Measurements from ENCODE around the gene CD80.
A peak's percentile ranks its signal among the peaks of the same experiment; 100 is the strongest.

Gene CD80

DNA sequence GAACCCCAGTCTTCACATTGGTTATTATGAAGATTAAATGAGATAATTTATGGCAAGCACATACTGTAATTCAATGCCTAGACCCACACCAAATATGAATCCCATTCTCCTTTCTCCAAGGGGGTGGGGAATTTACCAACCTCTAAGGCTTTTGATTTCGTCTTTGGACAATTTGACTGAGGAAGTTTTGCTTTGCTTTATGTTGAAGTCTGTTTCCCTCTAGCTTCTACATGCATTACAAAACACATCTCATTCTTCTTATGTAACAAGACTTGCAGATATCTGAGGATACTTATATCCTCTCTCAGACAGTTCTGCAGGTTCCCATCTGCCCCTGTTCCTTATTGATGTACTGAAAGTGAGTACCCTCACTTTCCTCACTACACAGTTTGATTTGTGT is 12.2 kb downstream of the CD80 start:
- no peak for DNase-seq

DNA sequence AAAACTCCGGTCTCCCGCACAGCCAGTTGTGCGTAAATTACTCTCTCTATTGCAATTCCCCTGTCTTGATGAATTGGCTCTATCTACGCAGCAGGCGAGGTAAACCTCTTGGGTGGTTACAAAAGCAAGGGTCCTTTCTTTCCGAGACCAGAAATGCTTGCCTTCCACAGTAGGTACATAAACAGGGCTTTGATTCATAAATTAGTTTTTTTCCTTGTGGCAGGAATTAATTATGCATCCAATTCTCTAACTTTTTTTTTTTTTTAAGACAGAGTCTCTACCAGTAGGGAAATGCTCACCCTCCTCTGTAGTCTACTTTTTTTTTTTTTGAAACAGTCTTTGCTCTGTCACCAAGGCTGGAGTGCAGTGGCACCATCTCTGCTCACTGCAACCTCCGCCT is 16.3 kb downstream of the CD80 start:
- no peak for DNase-seq

DNA sequence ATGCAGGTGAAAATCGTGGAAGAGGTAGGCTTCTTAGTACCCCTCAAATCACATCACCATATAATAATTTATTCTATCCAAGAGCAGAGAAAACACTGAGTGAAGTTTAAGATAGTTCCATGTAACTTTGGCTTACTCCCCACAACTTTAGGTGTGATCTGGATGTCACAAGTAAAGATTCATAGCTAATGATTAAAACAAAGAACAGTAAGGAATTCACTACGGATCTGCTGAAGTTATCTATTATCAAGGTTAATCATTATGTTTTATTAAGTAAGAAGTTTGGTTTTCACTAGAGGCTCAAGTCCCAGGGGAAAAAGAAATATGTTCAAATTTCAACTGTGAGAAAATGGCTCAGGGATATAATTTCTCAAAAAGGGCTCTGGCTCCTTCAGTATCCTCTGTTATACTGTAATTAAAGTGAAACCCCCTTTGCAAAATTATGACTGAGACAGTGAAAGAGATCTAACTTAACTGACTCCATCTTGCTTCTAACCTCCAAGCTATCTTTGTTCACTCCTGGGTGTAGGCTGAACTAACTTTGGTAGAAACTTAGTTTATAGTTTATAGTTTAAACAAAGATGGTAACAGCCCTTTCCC is 17.1 kb downstream of the CD80 start:
- DNase-seq = no peak

DNA sequence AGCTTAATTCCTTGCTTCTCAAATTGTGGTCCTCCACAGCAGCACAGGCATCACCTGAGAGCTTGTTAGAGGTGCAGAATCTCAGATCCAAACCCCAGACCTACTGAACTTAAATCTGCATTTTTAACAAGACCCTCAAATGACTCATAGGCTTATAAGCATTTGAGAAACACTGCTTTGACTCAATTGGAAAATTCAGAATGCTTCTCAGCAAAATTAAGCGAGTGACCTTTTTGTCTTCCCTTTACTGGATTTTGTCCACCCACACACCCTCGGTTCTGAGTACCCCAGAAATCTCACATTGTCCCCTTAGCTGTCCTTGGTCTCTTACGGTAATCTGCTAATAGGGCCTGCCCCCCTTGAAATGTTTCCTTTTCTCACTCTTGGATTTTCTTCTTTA is 17.9 kb downstream of the CD80 start:
- no peak for DNase-seq

DNA sequence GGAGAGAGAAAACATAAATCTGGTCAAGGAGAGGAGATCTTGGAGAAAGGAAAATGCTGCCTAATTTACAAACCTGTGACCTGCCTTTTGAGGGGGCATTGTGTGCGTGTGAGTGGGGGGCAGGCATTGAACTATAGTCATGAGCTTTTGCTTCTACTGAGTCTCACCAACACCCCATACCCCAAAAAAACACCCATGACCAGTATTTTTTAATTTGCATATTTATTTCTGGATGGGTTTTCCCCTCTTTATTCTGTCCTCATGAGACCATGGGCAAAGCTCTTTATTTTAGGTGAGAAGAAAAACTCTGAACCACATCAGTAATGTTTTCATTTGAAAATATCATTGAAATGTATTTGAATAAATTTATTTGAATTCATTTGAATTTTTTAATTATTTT is 20.6 kb downstream of the CD80 start:
- DNase-seq = no peak

DNA sequence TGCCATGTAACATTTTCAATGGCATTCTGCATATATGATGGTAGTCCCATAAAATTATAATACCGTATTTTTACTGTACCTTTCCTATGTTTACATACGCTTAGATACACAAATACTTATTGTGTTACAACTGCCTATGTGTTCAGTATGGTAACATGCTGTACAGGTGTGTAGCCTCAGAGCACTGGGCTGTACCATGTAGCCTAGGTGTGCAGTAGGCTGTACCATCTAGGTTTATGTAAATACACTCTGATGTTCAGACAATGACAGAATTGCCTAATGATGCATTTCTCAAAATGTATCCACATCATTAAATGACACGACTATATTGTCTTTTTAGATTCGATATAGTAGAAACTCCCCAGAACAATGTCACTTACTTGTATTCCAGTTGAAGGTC is 22.7 kb downstream of the CD80 start:
- DNase-seq = no peak

DNA sequence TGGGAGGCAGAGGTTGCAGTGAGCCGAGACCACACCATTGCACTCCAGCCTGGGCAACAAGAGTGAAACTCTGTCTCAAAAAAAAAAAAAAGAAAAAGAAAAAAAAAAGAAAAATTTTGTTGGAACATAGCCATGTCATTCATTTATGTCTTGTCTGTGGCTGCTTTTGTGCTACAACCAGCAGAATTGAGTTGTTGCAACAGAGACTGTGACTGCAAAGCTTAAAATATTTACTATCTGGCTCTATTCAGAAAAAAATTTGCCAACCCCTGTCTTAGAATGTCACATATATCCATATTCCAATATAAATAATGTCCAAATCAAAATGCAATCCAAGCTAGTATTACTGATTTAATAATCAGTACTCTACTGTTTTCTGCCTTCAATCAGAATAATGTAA is 25.1 kb downstream of the CD80 start:
- no peak for DNase-seq

DNA sequence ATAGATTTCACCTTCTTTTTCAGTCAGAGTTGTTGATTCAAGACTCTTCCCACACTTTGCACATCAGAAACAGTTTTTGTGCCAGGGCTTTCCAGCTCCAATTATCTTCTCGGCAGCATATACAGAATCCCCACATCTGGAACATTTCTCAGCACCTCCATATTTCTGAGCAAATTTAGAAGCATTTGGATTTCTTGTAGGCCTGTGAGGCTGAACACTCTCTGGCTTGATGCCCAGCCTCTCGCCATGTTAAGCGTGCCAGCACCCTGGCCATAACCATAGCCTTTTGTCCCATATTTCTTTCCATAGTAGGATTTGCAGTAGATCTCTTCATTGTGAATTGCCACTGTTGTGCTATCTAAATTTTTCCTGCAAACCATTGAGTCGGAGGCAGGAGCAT is 28.3 kb downstream of the CD80 start:
- DNase-seq = no peak

DNA sequence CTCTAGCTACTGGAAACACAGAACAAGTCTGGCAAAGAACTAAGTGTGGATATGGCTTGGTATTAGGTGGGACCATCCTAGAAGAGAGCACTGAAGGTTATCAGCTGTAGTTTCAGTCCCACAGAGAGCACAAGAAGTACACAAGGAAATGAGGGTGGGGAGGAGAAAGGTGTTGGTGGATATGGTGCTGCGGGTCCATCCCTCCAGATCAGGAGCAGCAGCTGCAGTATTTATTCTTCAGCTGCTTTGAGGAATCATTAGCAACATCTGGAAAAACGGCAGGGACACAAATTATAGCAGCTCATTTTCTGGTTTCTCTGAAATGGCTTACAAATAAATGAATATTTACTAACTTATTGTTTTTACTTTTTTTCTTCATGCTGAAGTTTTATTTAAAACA is 29.0 kb downstream of the CD80 start:
- no peak for DNase-seq

DNA sequence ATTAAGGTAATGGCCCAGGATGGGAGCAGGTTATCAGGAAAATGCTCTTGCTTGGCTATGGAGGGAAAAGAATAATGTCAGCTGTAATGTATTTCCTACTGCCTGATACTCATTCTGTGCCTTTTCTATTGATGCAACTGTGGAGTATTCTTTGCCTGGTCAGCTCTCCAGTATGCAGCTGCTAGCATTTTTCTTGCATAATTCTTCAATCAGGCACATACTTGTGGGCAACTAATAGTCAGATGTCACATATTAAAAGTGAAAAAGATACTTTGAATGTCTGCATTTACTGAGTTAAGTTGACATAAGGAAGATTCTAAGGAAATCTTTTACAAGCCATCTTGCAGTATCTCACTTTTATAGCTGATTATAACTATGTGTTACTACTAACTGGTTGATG is 29.5 kb downstream of the CD80 start:
- no peak for DNase-seq

DNA sequence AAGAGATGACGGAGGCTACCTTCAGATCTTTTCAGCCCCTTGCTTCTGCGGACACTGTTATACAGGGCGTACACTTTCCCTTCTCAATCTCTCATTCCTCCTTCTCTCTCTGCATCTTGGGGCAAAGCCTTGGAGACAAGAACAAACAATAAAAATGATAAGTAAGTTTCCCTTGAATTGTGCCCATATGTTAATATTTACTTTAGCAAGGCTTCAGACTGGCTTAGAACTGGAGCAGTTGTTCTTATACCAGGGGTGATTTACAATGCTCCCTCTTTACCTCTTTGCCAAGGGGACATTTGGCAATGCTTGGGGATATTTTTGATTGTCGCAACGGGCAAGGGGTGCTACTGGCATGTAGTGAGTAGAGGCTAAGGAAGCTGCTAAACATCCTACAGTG is 31.7 kb downstream of the CD80 start:
- DNase-seq = no peak

DNA sequence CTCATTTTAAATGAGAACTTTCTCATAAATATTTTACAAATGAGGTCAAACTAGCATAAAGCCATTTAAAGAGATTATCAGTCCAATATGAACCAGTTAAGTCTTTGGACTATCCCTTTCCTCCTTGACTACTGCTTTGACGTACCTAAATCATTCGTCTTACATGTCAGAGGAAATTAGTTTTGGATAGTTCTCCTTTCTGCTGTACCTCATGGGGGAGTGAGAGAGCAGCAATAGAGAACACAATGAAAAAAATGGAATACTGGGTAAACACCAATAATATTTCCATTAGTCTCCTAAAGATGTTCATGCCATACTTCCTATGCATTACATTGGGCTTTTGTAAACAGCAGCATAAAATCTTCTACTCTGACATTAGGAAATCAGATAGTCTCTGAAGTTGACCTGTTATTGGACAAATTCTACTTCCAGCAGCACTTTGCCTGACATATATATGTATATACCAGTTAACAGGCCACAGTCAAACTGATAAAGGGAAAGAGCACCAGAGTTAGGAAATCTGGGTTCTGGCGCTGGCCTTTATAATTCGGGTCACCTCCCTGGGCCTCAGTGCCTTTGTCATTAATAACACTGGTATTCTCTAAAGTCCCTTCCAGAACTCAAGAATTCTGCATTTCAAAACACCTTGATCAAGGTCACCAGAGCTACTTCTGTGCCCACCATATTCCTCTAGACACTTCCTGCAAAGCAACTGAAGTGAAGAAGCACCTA is 34.3 kb downstream of the CD80 start:
- no peak for DNase-seq

DNA sequence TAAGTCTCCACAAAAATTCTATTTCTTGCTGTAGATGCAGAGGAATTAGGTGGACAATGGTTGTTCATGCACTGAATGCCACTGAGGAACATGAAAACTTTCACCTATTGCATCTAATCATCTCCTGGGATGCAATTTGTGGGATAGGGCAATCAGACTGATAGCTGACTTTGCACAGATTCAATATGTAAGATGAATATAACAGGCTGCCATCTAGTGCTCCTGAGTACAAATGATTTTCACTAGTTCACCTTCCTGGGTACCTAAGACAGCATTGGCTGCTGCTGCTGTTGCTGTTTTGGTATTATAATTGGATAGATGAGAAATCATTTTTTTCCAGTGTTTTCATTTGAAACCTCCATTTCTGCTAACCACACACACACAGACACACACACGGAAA is 41.4 kb downstream of the CD80 start:
- DNase-seq = no peak

DNA sequence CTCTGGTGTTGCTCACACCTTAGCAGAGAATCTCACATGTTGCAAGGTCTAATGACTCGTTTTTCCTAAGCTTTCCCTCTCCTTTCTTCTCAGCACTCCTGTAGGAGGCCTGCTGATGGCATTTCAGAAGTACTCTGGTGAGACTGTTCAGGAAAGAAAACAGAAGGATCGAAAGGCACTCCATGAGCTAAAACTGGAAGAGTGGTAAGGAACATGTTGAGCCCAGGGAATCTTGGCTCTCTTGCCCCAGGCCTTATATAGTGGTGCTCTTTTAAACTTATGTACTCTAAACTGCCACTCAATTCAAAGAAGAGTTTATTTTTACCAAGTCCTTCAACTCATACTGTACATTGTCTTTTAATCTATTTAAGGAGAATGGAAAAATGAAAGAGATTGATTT is 42.3 kb downstream of the CD80 start:
- no peak for DNase-seq

DNA sequence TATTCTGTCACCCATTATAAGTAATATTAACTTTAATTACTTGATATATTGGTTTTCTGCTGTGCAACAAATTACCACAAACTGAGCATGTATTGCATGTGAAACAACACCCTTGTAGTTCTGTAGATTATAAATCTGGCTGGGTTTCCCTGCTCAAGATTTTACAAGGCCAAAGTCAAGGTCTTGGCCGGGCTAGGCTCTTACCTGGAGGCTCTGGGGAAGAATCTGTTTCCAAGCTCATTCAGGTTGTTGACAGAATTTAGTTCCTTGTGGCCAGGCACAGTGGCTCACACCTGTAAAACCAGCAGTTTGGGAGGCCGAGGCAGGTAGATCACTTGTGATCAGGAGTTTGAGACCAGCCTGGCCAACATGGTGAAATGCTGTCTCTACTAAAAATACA is 44.8 kb downstream of the CD80 start:
- DNase-seq = no peak

DNA sequence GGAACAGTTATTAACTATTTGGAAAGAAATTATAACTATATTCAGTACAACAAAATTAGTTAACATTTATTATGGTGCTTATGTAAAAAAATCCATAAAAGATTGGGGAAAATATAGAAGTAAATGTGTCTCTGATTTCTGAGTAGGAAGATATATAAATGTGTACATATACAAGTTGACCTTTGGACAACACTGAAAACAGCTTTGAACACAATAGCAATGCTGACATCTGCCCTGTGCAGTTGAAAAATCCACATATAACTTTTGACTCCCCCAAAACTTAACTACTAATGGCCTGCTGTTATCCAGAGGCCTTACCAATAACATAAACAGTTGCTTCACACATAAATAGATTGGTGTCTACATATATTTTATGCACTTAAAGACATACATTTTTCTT is 48.7 kb downstream of the CD80 start:
- DNase-seq = no peak

DNA sequence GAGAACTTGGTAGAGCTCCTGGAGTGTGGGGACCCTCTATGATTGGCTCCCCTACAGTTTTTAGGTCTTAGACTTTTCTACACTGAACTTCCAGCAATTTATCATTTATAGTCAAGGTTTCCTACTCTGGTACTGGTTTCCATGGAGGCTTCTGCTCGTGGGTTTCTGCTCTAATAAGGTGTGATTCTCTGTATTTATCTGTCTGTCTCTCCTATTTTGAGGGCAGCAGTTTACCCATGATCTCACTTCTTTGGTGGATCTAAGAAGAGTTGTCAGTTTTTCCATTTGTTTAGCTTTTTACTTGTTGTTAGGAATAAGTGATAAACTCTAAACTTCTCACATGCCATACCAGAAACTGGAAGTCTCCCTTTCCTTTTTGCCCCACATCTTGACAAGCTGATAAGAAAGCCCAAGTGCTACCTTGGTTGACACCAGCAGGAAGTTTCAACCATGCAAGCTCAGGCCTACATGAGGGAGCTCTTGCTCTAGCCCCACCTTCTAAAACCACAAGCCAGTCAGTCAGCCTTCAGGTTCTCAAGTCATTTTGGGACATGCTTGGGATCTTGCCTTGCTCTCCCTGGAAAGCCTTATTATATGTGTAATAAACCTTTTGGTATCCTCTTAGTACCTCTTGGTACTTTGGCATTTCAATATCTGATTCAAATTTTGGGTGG is 51.1 kb downstream of the CD80 start:
- DNase-seq = no peak

DNA sequence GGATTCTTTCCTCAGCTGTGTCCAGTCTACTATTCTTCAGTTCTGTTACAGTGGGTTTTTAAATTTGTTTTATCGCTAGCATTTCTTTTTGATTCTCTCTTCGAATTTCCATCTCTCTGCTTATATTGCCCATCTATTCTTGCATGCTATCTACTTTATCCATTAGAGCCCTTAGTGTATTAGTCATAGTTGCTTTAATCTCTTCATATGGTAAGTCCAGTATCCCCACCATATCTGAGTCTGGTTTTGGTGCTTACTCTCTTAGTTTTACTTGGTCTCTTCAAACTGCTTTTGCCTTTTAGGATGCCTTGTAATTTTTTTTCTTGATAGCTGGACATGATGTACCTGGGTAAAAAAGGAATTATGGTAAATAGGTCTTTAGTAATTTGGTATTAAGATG is 52.0 kb downstream of the CD80 start:
- no peak for DNase-seq

DNA sequence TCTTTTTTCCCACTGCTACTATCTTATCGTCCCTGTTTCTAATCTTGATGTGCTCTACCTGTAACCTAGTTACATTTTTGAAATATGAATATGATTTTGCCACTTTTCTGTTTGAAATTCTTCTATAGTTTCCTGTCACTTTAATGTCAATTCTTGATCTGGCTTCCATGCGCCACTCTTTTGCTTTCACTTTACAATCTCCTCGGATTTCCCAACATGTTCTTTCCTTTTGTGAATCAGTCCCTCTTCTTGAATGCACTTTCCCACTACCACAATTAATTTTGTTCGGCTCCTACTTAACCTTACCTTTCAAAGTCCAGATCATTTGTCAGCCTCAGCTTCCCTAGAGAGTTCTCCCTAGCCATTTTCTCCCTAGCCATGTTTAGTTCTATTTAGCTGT is 52.8 kb downstream of the CD80 start:
- DNase-seq = no peak

DNA sequence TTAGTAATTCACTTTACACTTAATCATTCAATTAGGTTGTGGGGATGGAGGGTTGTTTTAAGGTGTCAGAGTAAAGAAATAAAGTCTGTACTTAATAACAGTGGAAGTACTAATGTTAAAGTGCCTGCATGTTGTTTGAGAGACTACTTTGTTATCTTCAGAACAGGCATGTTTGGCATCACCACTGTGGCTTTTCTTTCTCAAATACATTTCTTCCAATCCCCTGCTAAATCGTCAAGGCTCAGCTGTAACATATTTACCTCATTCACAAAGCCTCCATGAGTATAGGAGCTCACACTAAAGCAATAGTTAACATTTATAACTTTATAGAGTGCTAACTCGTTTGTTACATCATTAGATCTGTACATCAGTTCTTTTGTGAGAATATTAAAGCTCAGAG is 58.5 kb downstream of the CD80 start:
- DNase-seq = no peak

DNA sequence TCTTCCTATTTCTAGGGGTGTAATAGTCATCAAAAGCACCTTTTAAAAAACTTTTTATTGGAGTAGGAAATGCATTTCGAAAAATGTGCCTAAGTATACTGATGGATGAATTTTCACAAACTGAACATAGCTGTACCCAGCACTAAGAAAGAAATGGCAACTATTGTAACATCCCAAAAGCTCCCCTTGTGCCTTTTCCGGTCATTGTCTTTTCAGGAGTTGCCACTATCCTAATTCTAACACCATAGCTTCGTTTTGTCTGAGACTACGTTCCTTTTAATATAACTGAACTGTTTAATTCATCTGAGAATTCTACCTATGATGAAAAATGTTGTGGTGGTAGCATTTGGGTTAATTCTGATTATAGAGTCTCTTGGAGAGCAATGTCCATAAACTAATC is 59.1 kb downstream of the CD80 start:
- no peak for DNase-seq

DNA sequence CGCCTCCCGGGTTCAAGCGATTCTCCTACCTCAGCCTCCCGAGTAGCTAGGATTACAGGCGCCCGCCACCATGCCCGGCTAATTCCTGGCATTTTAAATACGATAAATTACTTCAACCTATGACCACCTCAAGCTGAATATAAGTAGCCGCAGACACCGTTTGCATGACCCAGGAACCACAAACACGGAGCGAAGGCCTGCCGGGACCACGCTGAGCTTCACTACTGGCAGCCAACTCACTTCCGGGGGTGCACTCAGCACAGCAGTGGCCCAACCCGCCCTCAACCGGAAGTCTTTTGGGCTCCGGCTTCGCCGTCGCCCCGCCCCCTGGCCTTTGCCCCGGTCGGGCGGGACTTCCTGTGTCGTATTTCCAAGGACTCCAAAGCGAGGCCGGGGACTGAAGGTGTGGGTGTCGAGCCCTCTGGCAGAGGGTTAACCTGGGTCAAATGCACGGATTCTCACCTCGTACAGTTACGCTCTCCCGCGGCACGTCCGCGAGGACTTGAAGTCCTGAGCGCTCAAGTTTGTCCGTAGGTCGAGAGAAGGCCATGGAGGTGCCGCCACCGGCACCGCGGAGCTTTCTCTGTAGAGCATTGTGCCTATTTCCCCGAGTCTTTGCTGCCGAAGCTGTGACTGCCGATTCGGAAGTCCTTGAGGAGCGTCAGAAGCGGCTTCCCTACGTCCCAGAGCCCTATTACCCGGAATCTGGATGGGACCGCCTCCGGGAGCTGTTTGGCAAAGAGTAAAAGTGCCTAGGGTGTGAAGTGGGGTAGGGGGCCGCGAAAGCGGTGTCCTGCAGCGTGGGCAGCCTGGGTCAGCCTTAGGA is 61.0 kb downstream of the CD80 start, which contains the start of gene TIMMDC1:
TIMMDC1 (plus strand) TSS at position 362 of the 826 bp plus-strand sequence; CDS start at position 549, 187 bp downstream.
- peak; percentile 95 for DNase-seq

DNA sequence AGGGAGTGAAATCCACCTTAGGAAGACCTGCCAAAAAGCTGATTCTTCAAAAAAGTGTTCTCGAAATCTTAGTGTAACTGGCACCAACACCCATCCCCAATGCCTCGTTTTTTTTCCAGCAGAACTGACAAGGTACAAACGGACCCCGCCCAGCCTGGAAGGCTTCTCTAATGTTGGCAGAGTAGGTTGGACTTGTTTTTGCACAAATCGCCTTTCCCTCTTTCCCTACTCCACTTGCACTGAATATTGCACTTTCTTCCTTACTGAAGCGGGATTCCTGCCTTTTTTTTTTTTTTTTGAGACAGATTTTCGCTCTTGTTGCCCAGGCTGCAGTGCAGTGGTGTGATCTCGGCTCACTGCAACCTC is 61.6 kb downstream of the CD80 start:
- DNase-seq = peak; percentile 49

Data from right kidney (tissue), 1 donor.